HUES64 (cell line): ENCODE measurements around the gene PEAK1.

ENCODE experiments used
- H3K27ac ChIP-seq: 2 replicates; pipeline ENCODE4 v1.7.0; 2013; ENCODE audit warnings: low read depth, low read length, inconsistent platforms
- H3K27me3 ChIP-seq: 2 replicates; pipeline ENCODE4 v1.6.1; 2013; ENCODE audit warnings: mild to moderate bottlenecking, low read length; ENCODE audit not compliant: insufficient read depth
- H3K36me3 ChIP-seq: 2 replicates; pipeline ENCODE4 v1.6.1; 2013; ENCODE audit warnings: mild to moderate bottlenecking, low read length; ENCODE audit not compliant: insufficient read depth
- H3K4me1 ChIP-seq: 2 replicates; pipeline ENCODE4 v1.6.1; 2013; ENCODE audit warnings: mild to moderate bottlenecking, low read length, moderate library complexity; ENCODE audit not compliant: insufficient read depth
- H3K4me3 ChIP-seq: 2 replicates; pipeline ENCODE4 v1.5.1; 2013; ENCODE audit warnings: mild to moderate bottlenecking, low read length, moderate library complexity
- H3K9ac ChIP-seq: 2 replicates; pipeline ENCODE4 v1.6.1; 2013; ENCODE audit warnings: mild to moderate bottlenecking, low read depth, low read length
- H3K9me3 ChIP-seq: 2 replicates; pipeline ENCODE4 v1.6.1; 2013; ENCODE audit warnings: low read depth, low read length; ENCODE audit not compliant: insufficient read depth
- WGBS: fragments of 150-250, 120-280 bp; methylation state at CpG from one replicate; pipeline ENCODE4 v1.1.7; 2013; ENCODE audit warnings: missing lambda C conversion rate; 5-methylcytosine and 5-hydroxymethylcytosine counted together

The PEAK1 gene

DNA sequence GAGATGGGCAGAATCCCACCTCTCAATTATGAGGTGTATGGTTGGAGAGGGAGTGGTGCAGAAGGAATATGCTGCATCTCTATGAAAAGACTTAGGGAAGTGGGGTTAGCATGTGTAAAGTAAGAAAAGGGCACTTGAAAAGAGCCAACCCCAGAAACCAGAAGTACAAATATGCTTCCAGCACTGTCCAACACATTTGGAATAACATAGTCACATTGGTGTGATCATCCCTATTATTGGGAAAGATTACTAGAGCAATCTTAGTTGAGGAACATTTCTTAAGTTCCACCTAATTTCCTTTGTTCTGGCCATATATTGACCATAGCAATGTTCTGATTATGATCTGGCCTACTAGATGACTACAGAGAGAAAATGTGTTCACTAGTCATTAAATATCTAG is 35.0 kb upstream of the PEAK1 start:
- H3K27ac ChIP-seq = no peak overlapping the region
- H3K9me3 ChIP-seq = no peaks in the 10 kb centered on the region
- H3K9ac ChIP-seq = no peak overlapping the region
- H3K27me3 ChIP-seq = no peaks in the 10 kb centered on the region
- peaks cover 24% of the 10 kb centered on the region for H3K36me3 ChIP-seq
- no peak overlapping the region for H3K4me3 ChIP-seq
- H3K4me1 ChIP-seq = peaks cover 15% of the 10 kb centered on the region; the same call in 1 of the 2 replicates

GRCh38 chr15:77454265-77454664 is 34.4 kb upstream of the PEAK1 start:
- Histone ChIP-seq H3K36me3 (peaks cover 17% of the 10 kb centered on the region), H3K9ac (no peak overlapping the region), H3K9me3 (no peaks in the 10 kb centered on the region), H3K4me1 (peaks cover 15% of the 10 kb centered on the region; the same call in 1 of the 2 replicates), H3K27ac (no peak overlapping the region), H3K4me3 (no peak overlapping the region), H3K27me3 (no peaks in the 10 kb centered on the region)
- WGBS = 95% methylated on average over 1 of the region's 1 CpG

- Histone ChIP-seq H3K4me1 (peaks cover 6% of the 10 kb centered on the region; the same call in 1 of the 2 replicates), H3K36me3 (peaks cover 6% of the 10 kb centered on the region; the same call in 1 of the 2 replicates), H3K27me3 (no peaks in the 10 kb centered on the region), H3K27ac (no peak overlapping the region), H3K4me3 (no peak overlapping the region), H3K9ac (no peak overlapping the region), H3K9me3 (no peaks in the 10 kb centered on the region)
- 100% methylated on average over 2 of the region's 4 CpGs for WGBS
Measured at GRCh38 chr15:77446840-77447390, 27.0 kb upstream of the PEAK1 start.

GRCh38 chr15:77440378-77440999 is 20.6 kb upstream of the PEAK1 start:
- no peaks in the 10 kb centered on the region for H3K27me3 ChIP-seq
- peaks cover 6% of the 10 kb centered on the region; the same call in 1 of the 2 replicates for H3K4me1 ChIP-seq
- no peak overlapping the region for H3K9ac ChIP-seq
- 90% methylated on average over 3 of the region's 3 CpGs for WGBS
- no peak overlapping the region for H3K4me3 ChIP-seq
- H3K9me3 ChIP-seq = no peaks in the 10 kb centered on the region
- no peak overlapping the region for H3K27ac ChIP-seq
- H3K36me3 ChIP-seq = no peaks in the 10 kb centered on the region

GRCh38 chr15:77437264-77437663 is 17.4 kb upstream of the PEAK1 start:
- H3K27ac ChIP-seq = no peak overlapping the region

GRCh38 chr15:77436822-77437221 is 16.9 kb upstream of the PEAK1 start:
- H3K9ac ChIP-seq = no peak overlapping the region
- no peak overlapping the region for H3K27ac ChIP-seq
- no peaks in the 10 kb centered on the region for H3K27me3 ChIP-seq
- no peaks in the 10 kb centered on the region for H3K4me1 ChIP-seq
- no peaks in the 10 kb centered on the region for H3K9me3 ChIP-seq
- 88% methylated on average over 2 of the region's 2 CpGs for WGBS
- no peak overlapping the region for H3K4me3 ChIP-seq
- H3K36me3 ChIP-seq = no peaks in the 10 kb centered on the region

More at GRCh38 chr15:77437264-77437663, 17.4 kb upstream of the PEAK1 start:
- H3K9me3 ChIP-seq = no peaks in the 10 kb centered on the region
- H3K9ac ChIP-seq = no peak overlapping the region
- H3K4me1 ChIP-seq = no peaks in the 10 kb centered on the region
- no peaks in the 10 kb centered on the region for H3K27me3 ChIP-seq
- WGBS = 97% methylated on average over 4 of the region's 4 CpGs
- H3K36me3 ChIP-seq = no peaks in the 10 kb centered on the region
- no peak overlapping the region for H3K4me3 ChIP-seq

- Histone ChIP-seq H3K36me3 (no peaks in the 10 kb centered on the region), H3K4me1 (0 out of 2 replicates have a peak, but pooled peaks cover 4% of the 10 kb centered on the region), H3K9me3 (no peaks in the 10 kb centered on the region), H3K27ac (no peak overlapping the region), H3K4me3 (no peak overlapping the region), H3K9ac (no peak overlapping the region), H3K27me3 (no peaks in the 10 kb centered on the region)
- WGBS = 94% methylated on average over 2 of the region's 2 CpGs
Measured at GRCh38 chr15:77430652-77431051, 10.7 kb upstream of the PEAK1 start.

DNA sequence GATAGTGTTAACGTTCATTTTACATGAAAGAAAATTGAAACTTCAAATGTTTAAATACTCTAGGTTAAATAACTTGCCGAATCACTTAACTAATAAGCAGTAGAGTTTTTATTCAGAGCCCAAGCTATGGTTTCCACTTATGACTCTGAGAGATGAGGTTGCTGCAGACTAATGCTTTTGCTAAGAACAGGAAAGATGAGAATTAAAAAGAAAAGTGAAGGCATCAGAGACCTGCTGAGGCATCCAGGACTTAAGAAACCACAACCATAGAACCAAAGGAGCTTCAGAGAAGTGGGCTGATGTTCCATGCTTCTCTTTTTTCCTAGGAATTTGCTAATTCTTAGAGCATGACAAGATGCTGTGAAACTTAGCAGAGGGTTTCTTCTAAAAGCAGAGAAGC is 10.3 kb upstream of the PEAK1 start:
- Histone ChIP-seq H3K9ac (no peak overlapping the region), H3K4me3 (no peak overlapping the region), H3K9me3 (no peaks in the 10 kb centered on the region), H3K4me1 (0 out of 2 replicates have a peak, but pooled peaks cover 4% of the 10 kb centered on the region), H3K27me3 (no peaks in the 10 kb centered on the region), H3K27ac (no peak overlapping the region), H3K36me3 (no peaks in the 10 kb centered on the region)
- 95% methylated on average over 2 of the region's 2 CpGs for WGBS

- H3K27ac ChIP-seq = no peak overlapping the region
- no peaks in the 10 kb centered on the region for H3K27me3 ChIP-seq
- no peak overlapping the region for H3K9ac ChIP-seq
- whole genome bisulfite sequencing = 96% methylated on average over 1 of the region's 1 CpG
- H3K4me3 ChIP-seq = no peak overlapping the region
- no peaks in the 10 kb centered on the region for H3K36me3 ChIP-seq
- H3K4me1 ChIP-seq = peaks cover 12% of the 10 kb centered on the region; the same call in 1 of the 2 replicates
- H3K9me3 ChIP-seq = no peaks in the 10 kb centered on the region
Measured at GRCh38 chr15:77426871-77427270, 7.0 kb upstream of the PEAK1 start.

DNA sequence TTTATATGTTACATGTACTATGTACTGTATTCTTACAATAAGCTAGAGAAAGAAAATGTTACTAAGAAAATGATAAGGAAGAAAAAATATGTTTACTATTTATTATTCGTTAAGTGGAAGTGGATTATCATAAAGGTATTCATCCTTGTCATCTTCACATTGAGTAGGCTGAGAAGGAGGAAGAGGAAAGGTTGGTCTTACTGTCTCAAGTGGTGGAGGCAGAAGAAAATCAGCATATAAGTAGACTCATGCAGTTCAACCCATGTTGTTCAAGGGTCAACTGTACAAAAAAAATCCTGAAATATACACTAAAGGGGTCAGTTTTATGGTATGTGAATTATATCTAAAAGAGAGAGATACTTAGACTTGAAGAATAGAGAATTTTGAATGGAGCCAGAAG is 6.5 kb upstream of the PEAK1 start:
- Histone ChIP-seq H3K36me3 (no peaks in the 10 kb centered on the region), H3K27me3 (no peaks in the 10 kb centered on the region), H3K9me3 (no peaks in the 10 kb centered on the region), H3K27ac (no peak overlapping the region), H3K4me1 (peaks cover 17% of the 10 kb centered on the region; the same call in 1 of the 2 replicates), H3K4me3 (no peak overlapping the region), H3K9ac (no peak overlapping the region)
- WGBS = 75% methylated on average over 1 of the region's 1 CpG

GRCh38 chr15:77425104-77425503 is 5.2 kb upstream of the PEAK1 start:
- Histone ChIP-seq H3K9me3 (no peaks in the 10 kb centered on the region), H3K36me3 (no peaks in the 10 kb centered on the region), H3K4me3 (no peak overlapping the region), H3K27ac (no peak overlapping the region), H3K27me3 (no peaks in the 10 kb centered on the region), H3K4me1 (peaks cover 15% of the 10 kb centered on the region; the same call in 1 of the 2 replicates), H3K9ac (no peak overlapping the region)
- 94% methylated on average over 2 of the region's 3 CpGs for WGBS
